ENCODE data around the gene NOL3.

NOL3 gene

GRCh38 chr16:67170949-67171649, 761 bp downstream of the NOL3 start:
- DNase-seq (ENCODE audit: low spot score), result no peak

GRCh38 chr16:67173323-67173722, 3.0 kb downstream of the NOL3 start:
- DNase-seq (ENCODE audit: low spot score), result no peak

- DNase-seq (ENCODE audit: low spot score), result peak; percentile 93
These were observed 3.7 kb downstream of the NOL3 start for GRCh38 chr16:67173808-67174705.

GRCh38 chr16:67174706-67175231, 4.4 kb downstream of the NOL3 start:
- no peak for DNase-seq (ENCODE audit: low spot score)

GRCh38 chr16:67176662-67177061, 6.3 kb downstream of the NOL3 start:
- DNase-seq (ENCODE audit: low spot score), result no peak

GRCh38 chr16:67177743-67178699, 7.7 kb downstream of the NOL3 start:
- peak; percentile 80 for DNase-seq (ENCODE audit: low spot score)

GRCh38 chr16:67179421-67180080, 9.2 kb downstream of the NOL3 start:
- no peak for DNase-seq (ENCODE audit: low spot score)

- no peak for DNase-seq (ENCODE audit: low spot score)
These were observed 9.8 kb downstream of the NOL3 start for GRCh38 chr16:67180166-67180565.

- DNase-seq (ENCODE audit: low spot score), result peak; percentile 34
These were observed 11.0 kb downstream of the NOL3 start for GRCh38 chr16:67181346-67181745.

GRCh38 chr16:67182288-67182687, 11.9 kb downstream of the NOL3 start:
- DNase-seq (ENCODE audit: low spot score), result no peak

GRCh38 chr16:67183284-67183626, 12.9 kb downstream of the NOL3 start:
- DNase-seq (ENCODE audit: low spot score), result no peak

GRCh38 chr16:67183627-67184452, 13.5 kb downstream of the NOL3 start, which contains the start of gene MATCAP1:
Gene MATCAP1 (minus strand): TSS chr16:67183963. CDS start chr16:67180610, 3,353 bp downstream.
- peak; percentile 99 for DNase-seq (ENCODE audit: low spot score)

GRCh38 chr16:67184453-67184994, 14.2 kb downstream of the NOL3 start:
- DNase-seq (ENCODE audit: low spot score), result no peak

GRCh38 chr16:67184995-67185650, 14.8 kb downstream of the NOL3 start:
- DNase-seq (ENCODE audit: low spot score), result peak; percentile 91

GRCh38 chr16:67185651-67186134, 15.4 kb downstream of the NOL3 start:
- DNase-seq (ENCODE audit: low spot score), result no peak

GRCh38 chr16:67186550-67186950, 16.2 kb downstream of the NOL3 start:
- no peak for DNase-seq (ENCODE audit: low spot score)

GRCh38 chr16:67187175-67187890, 17.0 kb downstream of the NOL3 start:
- DNase-seq (ENCODE audit: low spot score), result no peak

GRCh38 chr16:67188323-67188722, 18.0 kb downstream of the NOL3 start:
- no peak for DNase-seq (ENCODE audit: low spot score)

GRCh38 chr16:67188798-67189197, 18.5 kb downstream of the NOL3 start:
- DNase-seq (ENCODE audit: low spot score), result no peak
